ENCODE data around the gene PCSK2. TPM values are rescaled to one million over a fixed set of nuclear protein-coding genes. Genes with fewer than 3 reads are reported as not detected.

Gene PCSK2
- total RNA-seq, 4 donors from 2014 or later: 0.63 TPM; not detected in 3

GRCh38 chr20:17515053-17515452 lies 288.2 kb downstream of the PCSK2 start:
- TF ChIP-seq, protein P1, sequence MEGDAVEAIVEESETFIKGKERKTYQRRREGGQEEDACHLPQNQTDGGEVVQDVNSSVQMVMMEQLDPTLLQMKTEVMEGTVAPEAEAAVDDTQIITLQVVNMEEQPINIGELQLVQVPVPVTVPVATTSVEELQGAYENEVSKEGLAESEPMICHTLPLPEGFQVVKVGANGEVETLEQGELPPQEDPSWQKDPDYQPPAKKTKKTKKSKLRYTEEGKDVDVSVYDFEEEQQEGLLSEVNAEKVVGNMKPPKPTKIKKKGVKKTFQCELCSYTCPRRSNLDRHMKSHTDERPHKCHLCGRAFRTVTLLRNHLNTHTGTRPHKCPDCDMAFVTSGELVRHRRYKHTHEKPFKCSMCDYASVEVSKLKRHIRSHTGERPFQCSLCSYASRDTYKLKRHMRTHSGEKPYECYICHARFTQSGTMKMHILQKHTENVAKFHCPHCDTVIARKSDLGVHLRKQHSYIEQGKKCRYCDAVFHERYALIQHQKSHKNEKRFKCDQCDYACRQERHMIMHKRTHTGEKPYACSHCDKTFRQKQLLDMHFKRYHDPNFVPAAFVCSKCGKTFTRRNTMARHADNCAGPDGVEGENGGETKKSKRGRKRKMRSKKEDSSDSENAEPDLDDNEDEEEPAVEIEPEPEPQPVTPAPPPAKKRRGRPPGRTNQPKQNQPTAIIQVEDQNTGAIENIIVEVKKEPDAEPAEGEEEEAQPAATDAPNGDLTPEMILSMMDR (IDR thresholded peaks at IDR 0.05): no peak

DNA sequence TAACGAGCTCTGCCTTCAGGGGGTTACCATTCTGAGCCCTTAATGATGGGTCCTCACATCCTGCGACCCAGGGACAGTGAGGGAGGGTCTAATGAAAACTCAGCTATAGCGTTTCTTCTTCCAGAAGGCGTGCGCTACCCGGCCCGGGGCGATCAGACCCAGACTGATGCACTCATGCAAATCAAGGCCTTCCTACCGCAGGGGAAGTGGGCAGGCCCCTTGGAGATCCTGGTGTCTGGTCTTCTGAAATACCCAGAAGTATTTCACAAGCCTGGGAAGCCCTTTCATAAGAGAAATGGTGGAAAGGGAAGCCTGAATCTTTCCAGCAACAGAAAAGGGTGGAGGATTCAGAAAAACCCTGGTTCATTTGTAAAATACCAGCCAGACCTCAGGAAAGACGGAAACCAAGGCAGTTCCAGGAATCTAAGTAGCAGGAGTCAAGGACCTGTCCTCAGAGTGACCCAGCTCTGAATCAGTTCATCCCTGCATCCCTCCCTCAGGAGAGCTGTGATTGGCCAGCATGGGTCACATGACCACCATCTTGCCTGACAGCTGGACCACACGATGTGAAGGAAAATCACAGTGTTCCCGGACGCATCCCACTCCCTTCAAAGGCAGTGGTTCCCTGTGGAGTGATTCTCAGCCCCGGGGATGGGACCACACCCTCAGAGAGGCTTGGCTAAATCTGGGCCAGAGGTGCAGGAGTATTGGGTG lies 291.7 kb downstream of the PCSK2 start:
- ATAC-seq (ENCODE audit: low FRiP score) (no peak), DNase-seq (ENCODE audit: low spot score) (peak; percentile 47)
- TF ChIP-seq, protein P1 (IDR thresholded peaks at IDR 0.05): no peak

More at GRCh38 chr20:17515053-17515452, 288.2 kb downstream of the PCSK2 start:
- DNase-seq (ENCODE audit: low spot score) (no peak), ATAC-seq (ENCODE audit: low FRiP score) (no peak)

DNA sequence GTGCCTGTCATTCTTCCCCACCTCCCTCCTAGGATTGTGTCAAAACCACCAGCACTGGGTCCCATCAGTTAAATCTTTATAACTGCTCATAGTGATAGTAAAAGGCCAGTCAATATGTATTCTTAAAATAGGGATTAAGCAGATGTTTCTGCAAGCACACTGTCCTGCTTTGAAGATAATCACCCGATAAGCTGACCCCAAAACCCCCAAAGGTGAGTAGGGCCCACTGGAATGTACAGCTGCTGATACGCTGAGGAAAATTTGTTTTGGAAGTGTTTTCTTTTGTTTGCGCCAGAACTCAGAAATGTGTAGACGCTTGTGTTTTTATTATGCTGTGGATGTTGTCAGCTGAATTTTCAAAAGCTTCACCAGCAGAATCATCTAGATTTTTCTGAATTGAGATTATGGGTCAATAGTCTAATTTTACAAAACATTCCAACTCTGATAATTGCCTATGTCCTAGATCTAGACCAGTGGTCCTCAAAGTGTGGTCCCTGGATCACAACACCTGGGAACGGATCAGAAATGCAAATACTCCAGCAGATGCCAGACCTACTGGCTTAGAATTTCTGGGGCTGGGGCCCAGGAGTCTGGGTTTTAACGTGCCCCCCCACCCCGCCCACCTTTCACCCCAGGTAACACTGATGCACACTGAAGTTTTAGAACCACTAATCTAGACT lies 292.9 kb downstream of the PCSK2 start:
- TF ChIP-seq, protein P1 (IDR thresholded peaks at IDR 0.05): no peak
- ATAC-seq (ENCODE audit: low FRiP score) (no peak), DNase-seq (ENCODE audit: low spot score) (no peak)

- DNase-seq (ENCODE audit: low spot score) (no peak), ATAC-seq (ENCODE audit: low FRiP score) (no peak)
- TF ChIP-seq, protein P1 (IDR thresholded peaks at IDR 0.05): no peak
Observed at GRCh38 chr20:17520583-17520982, 293.7 kb downstream of the PCSK2 start.

- DNase-seq (ENCODE audit: low spot score) (no peak), ATAC-seq (ENCODE audit: low FRiP score) (no peak)
- TF ChIP-seq, protein P1 (IDR thresholded peaks at IDR 0.05): no peak
Observed at GRCh38 chr20:17522528-17522927, 295.7 kb downstream of the PCSK2 start.

GRCh38 chr20:17523326-17523725 lies 296.5 kb downstream of the PCSK2 start:
- TF ChIP-seq, protein P1 (IDR thresholded peaks at IDR 0.05): no peak
- ATAC-seq (ENCODE audit: low FRiP score): no peak
- no peak for DNase-seq (ENCODE audit: low spot score)

GRCh38 chr20:17524560-17524959 lies 297.7 kb downstream of the PCSK2 start:
- DNase-seq (ENCODE audit: low spot score) (no peak), ATAC-seq (ENCODE audit: low FRiP score) (no peak)
- TF ChIP-seq, protein P1 (IDR thresholded peaks at IDR 0.05): no peak

All from omental fat pad (tissue), 4 donors.